ENCODE results near the gene SYDE1.

The SYDE1 gene

GRCh38 chr19:15110418-15110815 is 3.2 kb downstream of the SYDE1 start:
- Histone ChIP-seq H3K36me3 (ENCODE audit: control insufficient read depth, insufficient read depth, low read length) (no peaks in the 10 kb centered on the region), H3K9me3 (ENCODE audit: control insufficient read depth, low read length) (no peaks in the 10 kb centered on the region), H3K27me3 (ENCODE audit: control insufficient read depth, insufficient read depth, low read length) (peaks cover 24% of the 10 kb centered on the region), H3K9ac (ENCODE audit: low read length) (no peak overlapping the region), H3K4me3 (ENCODE audit: low read length) (no peak overlapping the region), H3K4me1 (ENCODE audit: control insufficient read depth, insufficient read depth, low read length) (no peaks in the 10 kb centered on the region)

DNA sequence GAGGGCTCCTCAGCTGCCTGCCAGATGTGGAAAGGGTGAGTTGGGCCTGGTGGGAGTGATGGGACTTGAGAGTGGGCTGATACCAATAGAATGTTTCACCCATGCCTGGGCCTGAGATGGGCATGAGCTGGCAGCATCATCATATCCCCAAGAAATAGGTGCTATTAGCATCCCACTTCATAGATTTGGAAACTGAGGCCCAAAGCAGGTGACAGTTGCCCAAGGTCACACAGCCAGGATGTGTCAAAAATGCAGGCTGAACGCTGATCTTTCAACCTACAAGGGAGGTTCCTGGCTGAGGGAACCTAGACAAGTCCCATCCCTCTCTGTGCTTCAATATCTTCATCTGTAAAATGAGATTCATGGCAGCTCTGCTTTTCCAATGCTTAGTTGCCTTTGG is 4.6 kb downstream of the SYDE1 start:
- Histone ChIP-seq H3K4me1 (ENCODE audit: control insufficient read depth, insufficient read depth, low read length) (no peaks in the 10 kb centered on the region), H3K36me3 (ENCODE audit: control insufficient read depth, insufficient read depth, low read length) (no peaks in the 10 kb centered on the region), H3K9me3 (ENCODE audit: control insufficient read depth, low read length) (no peaks in the 10 kb centered on the region), H3K9ac (ENCODE audit: low read length) (no peak overlapping the region), H3K4me3 (ENCODE audit: low read length) (no peak overlapping the region), H3K27me3 (ENCODE audit: control insufficient read depth, insufficient read depth, low read length) (peaks cover 15% of the 10 kb centered on the region)

- no peaks in the 10 kb centered on the region for H3K9me3 ChIP-seq (ENCODE audit: control insufficient read depth, low read length)
- no peaks in the 10 kb centered on the region for H3K4me1 ChIP-seq (ENCODE audit: control insufficient read depth, insufficient read depth, low read length)
- H3K4me3 ChIP-seq (ENCODE audit: low read length) = no peak overlapping the region
- peaks cover 11% of the 10 kb centered on the region for H3K27me3 ChIP-seq (ENCODE audit: control insufficient read depth, insufficient read depth, low read length)
- H3K36me3 ChIP-seq (ENCODE audit: control insufficient read depth, insufficient read depth, low read length) = no peaks in the 10 kb centered on the region
- H3K9ac ChIP-seq (ENCODE audit: low read length) = no peak overlapping the region
These were observed 5.2 kb downstream of the SYDE1 start for GRCh38 chr19:15112385-15112784.

DNA sequence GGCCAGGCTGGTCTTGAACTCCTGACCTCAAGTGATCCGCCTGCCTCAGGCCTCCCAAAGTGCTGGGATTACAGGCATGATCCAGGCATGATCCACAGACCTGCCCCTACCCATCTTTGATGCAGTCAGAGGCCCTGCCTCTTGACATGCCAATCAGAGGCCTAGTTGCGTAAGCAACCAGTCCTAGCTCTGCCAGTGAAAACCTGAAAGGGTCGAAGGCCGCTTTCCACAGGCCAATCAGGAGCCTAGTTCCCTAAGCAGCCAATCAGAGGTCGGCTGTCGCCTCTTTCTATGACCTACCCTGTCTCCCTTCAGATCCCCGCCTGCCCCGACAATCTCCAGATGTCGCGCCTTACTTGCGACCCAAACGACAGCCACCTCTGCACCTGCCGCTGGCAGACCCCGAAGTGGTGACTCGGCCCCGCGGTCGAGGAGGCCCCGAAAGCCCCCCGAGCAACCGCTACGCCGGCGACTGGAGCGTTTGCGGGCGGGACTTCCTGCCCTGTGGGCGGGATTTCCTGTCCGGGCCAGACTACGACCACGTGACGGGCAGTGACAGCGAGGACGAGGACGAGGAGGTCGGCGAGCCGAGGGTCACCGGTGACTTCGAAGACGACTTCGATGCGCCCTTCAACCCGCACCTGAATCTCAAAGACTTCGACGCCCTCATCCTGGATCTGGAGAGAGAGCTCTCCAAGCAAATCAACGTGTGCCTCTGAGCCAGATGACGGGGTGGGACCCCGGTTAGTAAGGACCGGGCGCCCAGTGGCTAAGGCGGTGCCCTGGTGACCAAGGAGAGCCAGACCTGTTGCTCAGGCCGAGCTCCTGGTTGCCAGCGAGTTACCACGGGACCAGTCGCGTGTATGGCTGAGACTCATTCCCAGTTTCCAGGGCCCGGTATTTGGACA is 6.3 kb downstream of the SYDE1 start:
- Histone ChIP-seq H3K27me3 (ENCODE audit: control insufficient read depth, insufficient read depth, low read length) (no peaks in the 10 kb centered on the region), H3K36me3 (ENCODE audit: control insufficient read depth, insufficient read depth, low read length) (peaks cover 7% of the 10 kb centered on the region), H3K9me3 (ENCODE audit: control insufficient read depth, low read length) (no peaks in the 10 kb centered on the region), H3K4me3 (ENCODE audit: low read length) (no peak overlapping the region), H3K4me1 (ENCODE audit: control insufficient read depth, insufficient read depth, low read length) (no peaks in the 10 kb centered on the region), H3K9ac (ENCODE audit: low read length) (no peak overlapping the region)

DNA sequence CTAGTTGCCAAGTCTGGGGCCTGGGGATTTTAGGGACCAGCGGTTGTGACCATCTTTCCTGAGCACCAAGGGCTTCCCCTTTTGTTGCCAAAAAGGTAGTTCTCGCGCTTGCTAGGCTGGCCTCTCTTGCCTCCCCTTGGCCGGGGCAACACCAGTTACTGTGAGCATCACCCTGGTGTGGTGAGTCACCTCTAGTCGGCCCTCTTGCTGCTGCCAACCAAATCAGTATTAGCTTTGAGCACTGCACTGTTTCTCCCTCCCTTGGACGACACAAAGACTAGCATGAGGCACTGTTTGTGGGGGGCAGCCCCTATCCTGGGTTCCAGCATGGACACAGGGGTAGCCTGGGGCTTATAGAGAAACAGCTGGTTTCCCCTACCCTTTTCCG is 6.9 kb downstream of the SYDE1 start:
- Histone ChIP-seq H3K9me3 (ENCODE audit: control insufficient read depth, low read length) (no peaks in the 10 kb centered on the region), H3K27me3 (ENCODE audit: control insufficient read depth, insufficient read depth, low read length) (no peaks in the 10 kb centered on the region), H3K36me3 (ENCODE audit: control insufficient read depth, insufficient read depth, low read length) (peaks cover 7% of the 10 kb centered on the region), H3K4me1 (ENCODE audit: control insufficient read depth, insufficient read depth, low read length) (no peaks in the 10 kb centered on the region), H3K9ac (ENCODE audit: low read length) (no peak overlapping the region), H3K4me3 (ENCODE audit: low read length) (no peak overlapping the region)

DNA sequence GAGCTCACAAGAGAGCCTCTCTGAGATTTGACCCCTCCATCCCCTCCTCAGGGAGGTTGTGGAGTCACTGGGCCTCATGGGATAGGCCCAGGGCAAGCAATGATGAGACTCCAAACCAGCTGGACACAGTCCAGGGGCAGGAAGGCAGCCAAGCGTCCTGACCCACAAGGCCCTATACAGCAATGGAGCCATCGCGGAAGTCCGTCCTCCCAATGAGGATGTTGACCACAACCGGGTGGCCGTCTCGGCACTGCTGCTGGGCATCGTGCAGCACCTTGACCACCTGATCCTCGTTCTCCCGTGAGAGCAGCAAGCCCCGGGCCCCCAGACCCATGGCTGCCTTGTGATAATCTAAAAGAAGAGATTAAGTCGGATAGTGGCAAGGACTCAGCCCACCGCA is 7.9 kb downstream of the SYDE1 start:
- no peaks in the 10 kb centered on the region for H3K4me1 ChIP-seq (ENCODE audit: control insufficient read depth, insufficient read depth, low read length)
- H3K4me3 ChIP-seq (ENCODE audit: low read length) = no peak overlapping the region
- H3K9me3 ChIP-seq (ENCODE audit: control insufficient read depth, low read length) = no peaks in the 10 kb centered on the region
- H3K36me3 ChIP-seq (ENCODE audit: control insufficient read depth, insufficient read depth, low read length) = peaks cover 7% of the 10 kb centered on the region
- no peaks in the 10 kb centered on the region for H3K27me3 ChIP-seq (ENCODE audit: control insufficient read depth, insufficient read depth, low read length)
- no peak overlapping the region for H3K9ac ChIP-seq (ENCODE audit: low read length)

DNA sequence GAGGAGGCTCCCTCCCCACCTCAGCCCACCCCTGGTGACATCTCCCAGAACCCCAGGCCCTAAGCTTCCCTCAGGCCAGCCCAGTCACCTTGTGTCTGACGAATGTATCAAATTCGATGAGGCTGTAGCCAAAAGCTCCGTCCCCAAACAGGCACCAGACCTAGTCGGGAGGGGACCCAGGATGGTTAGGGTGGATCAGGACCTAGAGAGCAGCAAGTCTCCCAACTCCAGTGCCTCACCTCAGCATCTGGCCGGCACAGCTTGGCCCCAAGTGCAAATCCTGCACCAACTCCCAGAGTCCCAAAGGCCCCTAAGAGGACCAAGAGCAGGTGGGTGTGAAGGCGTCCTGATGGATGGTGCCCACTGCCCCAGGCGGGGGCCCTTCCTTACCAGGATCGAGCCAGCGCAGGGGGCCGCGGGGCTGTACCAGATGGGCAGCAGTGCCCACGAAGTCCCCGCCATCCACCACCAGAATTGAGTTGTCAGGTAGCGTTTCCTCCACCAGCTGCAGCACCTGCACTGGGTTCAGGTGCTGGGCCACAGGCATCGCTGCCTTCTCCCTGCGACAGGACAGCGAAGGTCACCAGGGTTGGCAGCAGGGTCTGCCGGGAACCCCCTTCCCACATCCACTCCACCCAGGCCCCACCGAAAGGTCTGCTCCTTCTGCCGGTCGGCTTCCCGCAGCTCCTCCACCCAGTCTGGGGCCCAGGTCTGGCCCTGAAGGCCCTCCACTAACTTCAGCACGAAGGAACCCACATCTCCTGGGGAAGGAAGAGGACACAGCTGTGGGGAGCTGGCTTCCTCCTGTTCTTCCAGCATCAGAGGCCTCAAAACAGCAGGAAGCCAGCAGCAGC is 8.8 kb downstream of the SYDE1 start:
- Histone ChIP-seq H3K36me3 (ENCODE audit: control insufficient read depth, insufficient read depth, low read length) (peaks cover 7% of the 10 kb centered on the region), H3K4me1 (ENCODE audit: control insufficient read depth, insufficient read depth, low read length) (no peaks in the 10 kb centered on the region), H3K9me3 (ENCODE audit: control insufficient read depth, low read length) (no peaks in the 10 kb centered on the region), H3K27me3 (ENCODE audit: control insufficient read depth, insufficient read depth, low read length) (no peaks in the 10 kb centered on the region), H3K4me3 (ENCODE audit: low read length) (no peak overlapping the region), H3K9ac (ENCODE audit: low read length) (no peak overlapping the region)

DNA sequence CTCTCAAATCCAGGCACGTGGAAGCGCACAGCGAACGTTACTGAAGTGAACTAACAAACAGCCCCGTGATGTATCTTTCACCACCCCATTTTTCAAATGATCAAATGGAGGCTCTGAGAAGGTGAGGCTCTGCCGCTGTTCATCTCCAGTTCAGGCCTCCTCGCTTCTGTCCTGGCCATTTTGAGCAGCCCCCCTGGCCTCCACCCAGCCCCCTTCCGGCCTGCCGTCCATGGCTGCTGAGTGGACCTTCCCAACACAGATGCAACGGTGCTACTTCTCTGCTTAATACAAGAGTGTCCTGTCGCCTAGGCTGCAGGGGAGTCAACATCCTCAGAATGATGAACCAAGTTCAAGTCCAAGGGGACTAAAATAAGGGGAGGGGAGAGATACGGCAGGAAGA is 9.7 kb downstream of the SYDE1 start:
- Histone ChIP-seq H3K9ac (ENCODE audit: low read length) (no peak overlapping the region), H3K9me3 (ENCODE audit: control insufficient read depth, low read length) (no peaks in the 10 kb centered on the region), H3K4me3 (ENCODE audit: low read length) (no peak overlapping the region), H3K27me3 (ENCODE audit: control insufficient read depth, insufficient read depth, low read length) (no peaks in the 10 kb centered on the region), H3K36me3 (ENCODE audit: control insufficient read depth, insufficient read depth, low read length) (peaks cover 7% of the 10 kb centered on the region), H3K4me1 (ENCODE audit: control insufficient read depth, insufficient read depth, low read length) (no peaks in the 10 kb centered on the region)

- Histone ChIP-seq H3K36me3 (ENCODE audit: control insufficient read depth, insufficient read depth, low read length) (peaks cover 7% of the 10 kb centered on the region), H3K4me3 (ENCODE audit: low read length) (no peak overlapping the region), H3K9ac (ENCODE audit: low read length) (no peak overlapping the region), H3K27me3 (ENCODE audit: control insufficient read depth, insufficient read depth, low read length) (no peaks in the 10 kb centered on the region), H3K4me1 (ENCODE audit: control insufficient read depth, insufficient read depth, low read length) (no peaks in the 10 kb centered on the region), H3K9me3 (ENCODE audit: control insufficient read depth, low read length) (no peaks in the 10 kb centered on the region)
These were observed 11.0 kb downstream of the SYDE1 start for GRCh38 chr19:15118248-15118647.

DNA sequence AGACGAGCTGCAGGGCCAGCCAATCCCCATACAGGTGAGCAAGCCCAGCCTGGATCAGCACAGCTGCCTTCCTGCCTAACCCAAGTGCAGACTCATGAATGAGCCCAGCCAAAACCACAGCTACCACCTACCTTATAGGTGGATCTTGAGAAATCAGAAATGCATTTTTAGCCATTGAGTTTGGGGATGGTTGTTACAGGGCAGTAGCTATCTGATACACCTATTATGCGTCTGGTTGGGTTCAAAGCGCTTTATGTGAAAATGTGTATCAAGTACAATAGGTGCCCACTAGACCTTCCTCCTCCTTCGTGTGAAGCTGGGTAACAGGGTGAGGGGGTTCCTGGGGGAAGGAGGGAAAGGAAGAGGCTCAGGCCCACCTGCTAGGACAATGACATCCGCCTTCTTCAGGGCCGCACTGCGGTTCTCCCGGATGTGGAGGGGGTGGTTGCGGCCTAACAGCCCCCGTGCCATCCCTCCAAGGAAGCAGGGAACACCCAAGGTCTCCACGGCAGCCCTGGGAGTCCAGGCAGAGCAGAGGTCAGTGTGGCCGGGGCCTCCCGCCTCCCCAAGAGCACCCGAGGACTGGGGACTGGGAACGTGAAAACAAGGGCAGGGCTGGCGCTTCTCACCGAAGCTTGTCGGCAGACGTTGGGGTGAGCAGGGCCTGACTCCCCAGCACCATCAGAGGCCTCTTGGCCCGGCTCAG is 11.7 kb downstream of the SYDE1 start:
- H3K27me3 ChIP-seq (ENCODE audit: control insufficient read depth, insufficient read depth, low read length) = no peaks in the 10 kb centered on the region
- H3K9me3 ChIP-seq (ENCODE audit: control insufficient read depth, low read length) = no peaks in the 10 kb centered on the region
- peaks cover under 1% of the 10 kb centered on the region for H3K4me1 ChIP-seq (ENCODE audit: control insufficient read depth, insufficient read depth, low read length)
- no peak overlapping the region for H3K4me3 ChIP-seq (ENCODE audit: low read length)
- peaks cover 7% of the 10 kb centered on the region for H3K36me3 ChIP-seq (ENCODE audit: control insufficient read depth, insufficient read depth, low read length)
- H3K9ac ChIP-seq (ENCODE audit: low read length) = no peak overlapping the region

DNA sequence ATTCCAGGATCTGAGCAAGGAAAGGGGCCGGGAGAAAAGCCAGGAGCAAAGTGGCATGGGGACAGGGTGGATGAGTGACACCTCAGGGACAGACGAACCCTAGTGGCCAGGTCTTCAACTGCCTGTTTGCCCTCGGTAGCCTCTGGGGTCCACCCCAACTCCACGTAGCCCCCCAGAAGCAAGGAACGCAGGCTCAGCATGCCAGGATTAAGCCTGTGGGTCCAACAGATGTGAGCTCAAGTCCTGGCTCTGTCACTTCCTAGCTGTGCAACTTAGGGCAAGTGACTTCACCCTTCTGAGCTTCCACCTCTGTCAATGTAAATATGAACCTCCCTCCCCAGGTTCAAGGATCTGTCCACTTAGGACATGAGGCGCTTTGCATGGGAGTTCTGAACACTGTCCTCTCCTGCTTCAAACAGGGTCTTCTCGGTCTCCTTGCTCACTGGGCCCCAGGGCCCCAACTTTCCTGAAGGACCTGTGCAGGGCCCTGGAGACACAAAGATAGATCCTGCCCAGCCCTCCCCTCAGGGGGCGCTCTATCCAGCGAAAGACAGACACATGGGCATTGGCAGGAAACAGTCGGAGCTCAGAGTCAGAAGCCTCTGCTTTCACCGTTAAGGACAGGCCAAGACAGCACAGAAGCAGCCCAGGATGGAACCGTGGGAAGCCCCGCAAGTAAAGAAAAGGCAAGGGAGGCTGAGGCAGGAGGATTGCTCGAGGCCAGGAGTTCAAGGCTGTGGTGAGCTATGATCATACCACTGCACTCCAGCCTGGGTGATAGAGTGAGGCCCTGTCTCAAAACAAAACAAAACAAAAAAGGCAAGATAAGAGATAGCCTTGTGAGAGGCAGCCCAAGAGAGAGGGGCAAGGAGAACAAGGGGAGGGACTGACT is 13.2 kb downstream of the SYDE1 start:
- H3K9ac ChIP-seq (ENCODE audit: low read length) = no peak overlapping the region
- no peaks in the 10 kb centered on the region for H3K27me3 ChIP-seq (ENCODE audit: control insufficient read depth, insufficient read depth, low read length)
- no peak overlapping the region for H3K4me3 ChIP-seq (ENCODE audit: low read length)
- H3K36me3 ChIP-seq (ENCODE audit: control insufficient read depth, insufficient read depth, low read length) = peaks cover 7% of the 10 kb centered on the region
- H3K9me3 ChIP-seq (ENCODE audit: control insufficient read depth, low read length) = no peaks in the 10 kb centered on the region
- H3K4me1 ChIP-seq (ENCODE audit: control insufficient read depth, insufficient read depth, low read length) = peaks cover 9% of the 10 kb centered on the region
